ENCODE data around the gene EFTUD2. TPM values are rescaled to one million over a fixed set of nuclear protein-coding genes. Genes with fewer than 3 reads are reported as not detected.

Gene EFTUD2
- total and polyA plus RNA-seq, 2 of the 13 experiments (the other 11 are each of a cell fraction or from before 2014, with no cell fraction given), result 111 to 137 TPM

GRCh38 chr17:44911133-44912001 lies 12.1 kb upstream of the EFTUD2 start (continued):
- TF ChIP-seq HINFP (CRISPR knock-in tag; IDR thresholded peaks at IDR 0.05; ENCODE audit: low read depth), result no peak
- no peak for TF ChIP-seq ZNF121 (CRISPR knock-in tag; IDR thresholded peaks at IDR 0.05)
- TF ChIP-seq MXD1 (CRISPR knock-in tag; IDR thresholded peaks at IDR 0.05), result peak; percentile 80
- peak; percentile 67; the same call in 1 of the 2 replicates for TF ChIP-seq RAD21 (CRISPR knock-in tag; IDR thresholded peaks at IDR 0.05)
- TF ChIP-seq EP300 (IDR thresholded peaks at IDR 0.05; ENCODE audit: low read depth in 2 of 2, low read length in 2 of 2), result no peak
- TF ChIP-seq EP300 (CRISPR knock-in tag; IDR thresholded peaks at IDR 0.05; ENCODE audit: borderline replicate concordance), result no peak
- TF ChIP-seq AKAP8 (CRISPR knock-in tag; IDR thresholded peaks at IDR 0.05), result no peak
- TF ChIP-seq SP5 (CRISPR knock-in tag; IDR thresholded peaks at IDR 0.05; ENCODE audit: borderline replicate concordance, low read depth), result no peak
- TF ChIP-seq REPIN1 (CRISPR knock-in tag; IDR thresholded peaks at IDR 0.05; ENCODE audit: borderline replicate concordance, low read depth), result no peak
- no peak for TF ChIP-seq RBFOX2 (IDR thresholded peaks at IDR 0.05; ENCODE audit: low read depth, low read length)
- TF ChIP-seq ZNF10 (CRISPR knock-in tag; IDR thresholded peaks at IDR 0.05; ENCODE audit: borderline replicate concordance, low read depth), result no peak
- no peak for TF ChIP-seq SMAD1 (CRISPR knock-in tag; IDR thresholded peaks at IDR 0.05; ENCODE audit: borderline replicate concordance, low read depth)
- TF ChIP-seq ARNT2 (CRISPR knock-in tag; IDR thresholded peaks at IDR 0.05; ENCODE audit: low read depth), result no peak
- no peak for TF ChIP-seq TERF1 (CRISPR knock-in tag; IDR thresholded peaks at IDR 0.05)
- no peak for TF ChIP-seq JUND (CRISPR knock-in tag; IDR thresholded peaks at IDR 0.05)
- TF ChIP-seq ZFYVE20 (CRISPR knock-in tag; IDR thresholded peaks at IDR 0.05; ENCODE audit: borderline replicate concordance, low read depth), result no peak
- no peak for TF ChIP-seq DZIP1 (CRISPR knock-in tag; IDR thresholded peaks at IDR 0.05)
- 0 out of 2 replicates have a peak, but pooled peaks have one; percentile 36 for TF ChIP-seq ZNF563 (CRISPR knock-in tag; IDR thresholded peaks at IDR 0.05)
- no peak for TF ChIP-seq RELA (CRISPR knock-in tag; IDR thresholded peaks at IDR 0.05)
- no peak for TF ChIP-seq ADNP (CRISPR knock-in tag; IDR thresholded peaks at IDR 0.05)
- no peak for TF ChIP-seq ZNF703 (CRISPR knock-in tag; IDR thresholded peaks at IDR 0.05; ENCODE audit: borderline replicate concordance)
- no peak; the same call in 1 of the 2 replicates for TF ChIP-seq ATF7-NPFF (CRISPR knock-in tag; IDR thresholded peaks at IDR 0.05; ENCODE audit: low read depth)
- TF ChIP-seq NFYC (CRISPR knock-in tag; IDR thresholded peaks at IDR 0.05), result no peak
- TF ChIP-seq NKX3-1 (CRISPR knock-in tag; IDR thresholded peaks at IDR 0.05), result no peak
- TF ChIP-seq SNRNP70 (IDR thresholded peaks at IDR 0.05; ENCODE audit: low read depth, low read length), result no peak
